HPDE6-E6E7 (cell line): Measurements from ENCODE around the gene UCP3.

Source experiments
- DNase-seq: peaks from one replicate; pipeline ENCODE4 v3.0.0; 2011; ENCODE audit warnings: missing footprints; ENCODE audit errors: extremely low spot score

UCP3 gene, protein sequence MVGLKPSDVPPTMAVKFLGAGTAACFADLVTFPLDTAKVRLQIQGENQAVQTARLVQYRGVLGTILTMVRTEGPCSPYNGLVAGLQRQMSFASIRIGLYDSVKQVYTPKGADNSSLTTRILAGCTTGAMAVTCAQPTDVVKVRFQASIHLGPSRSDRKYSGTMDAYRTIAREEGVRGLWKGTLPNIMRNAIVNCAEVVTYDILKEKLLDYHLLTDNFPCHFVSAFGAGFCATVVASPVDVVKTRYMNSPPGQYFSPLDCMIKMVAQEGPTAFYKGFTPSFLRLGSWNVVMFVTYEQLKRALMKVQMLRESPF

DNA sequence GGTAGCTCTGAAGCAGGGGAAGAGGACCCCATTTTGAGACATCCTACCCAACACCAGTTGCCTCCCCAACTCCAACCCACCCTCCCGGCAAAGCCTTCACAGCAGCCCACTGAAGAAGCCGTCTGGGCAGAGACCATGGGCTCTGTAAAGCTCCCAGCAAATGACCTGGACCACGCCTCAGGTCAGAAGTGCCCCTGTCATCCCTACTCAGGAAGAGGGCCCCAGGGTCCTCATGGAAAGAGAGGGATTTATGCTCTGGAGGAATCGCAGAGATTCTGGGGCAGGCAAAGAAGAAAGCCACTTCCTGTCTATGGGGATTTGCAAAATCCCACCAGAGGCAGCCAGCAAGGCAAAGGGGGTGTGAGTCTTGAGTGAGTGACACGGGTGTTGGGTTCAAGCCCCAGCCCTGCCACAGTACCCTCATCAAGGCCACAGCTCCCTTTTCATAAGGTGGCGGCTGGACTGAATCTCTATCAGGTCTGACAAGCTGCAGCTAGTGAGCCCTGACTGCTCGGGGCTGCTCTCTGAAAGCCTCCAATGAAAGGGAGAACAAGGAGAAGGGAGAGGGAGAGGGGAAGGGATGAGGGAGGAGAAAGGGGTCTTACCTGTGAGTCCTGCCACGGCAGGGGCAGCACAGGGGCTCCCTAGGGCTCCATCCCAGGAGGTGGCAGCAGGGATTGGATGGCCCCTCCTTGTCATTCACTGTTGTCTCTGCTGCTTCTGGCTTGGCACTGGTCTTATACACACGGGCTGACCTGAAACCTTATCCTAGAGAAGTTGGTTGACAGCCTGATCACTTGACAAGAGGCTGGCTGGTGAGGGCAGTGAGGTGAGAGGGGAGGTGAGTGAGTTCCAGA, at the start of gene UCP3:
Gene UCP3 (minus strand): TSS at position 713 of the 857 bp plus-strand sequence. CDS start 2,043 bp downstream, outside the sequence.
- no peak for DNase-seq

DNA sequence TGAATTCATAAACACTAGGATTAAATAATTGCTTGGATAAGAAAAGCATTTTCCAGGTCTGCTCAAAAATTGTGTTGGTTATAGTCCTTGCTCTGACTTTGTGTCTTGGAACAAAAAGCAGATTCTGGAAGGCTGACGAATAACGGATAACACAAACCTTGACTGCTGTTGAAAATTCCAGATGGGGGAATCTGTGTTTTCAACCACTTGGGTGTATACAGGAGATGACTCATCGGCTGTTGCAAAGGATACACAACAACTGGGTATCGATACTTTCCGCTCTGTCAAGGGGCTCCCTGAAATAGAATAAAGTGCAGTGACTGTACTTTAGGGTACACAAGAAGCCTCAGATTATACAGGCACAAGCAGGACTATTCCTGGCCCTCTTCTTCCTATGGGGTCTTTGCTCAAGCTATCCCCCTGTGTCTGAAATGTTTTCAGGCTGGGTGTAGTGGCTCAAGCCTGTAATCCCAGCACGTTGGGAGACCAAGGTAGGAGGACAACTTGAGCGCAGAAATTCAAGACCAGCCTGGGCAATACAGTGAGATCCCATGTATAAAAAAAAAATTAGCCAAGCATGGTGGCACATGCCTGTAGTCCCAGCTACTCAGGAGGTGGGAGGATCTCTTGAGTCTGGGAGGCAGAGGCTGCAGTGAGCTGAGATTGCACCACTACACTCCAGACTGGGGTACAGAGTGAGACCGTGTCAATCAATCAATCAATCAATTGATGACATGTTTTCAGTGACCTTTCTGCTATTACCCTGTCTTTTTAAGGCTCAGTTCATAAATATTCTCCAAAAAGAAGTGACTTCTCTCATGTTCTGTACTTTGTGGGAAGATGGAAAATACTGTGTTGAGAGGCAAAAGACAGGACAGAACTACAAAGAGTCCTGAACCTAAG, 48.6 kb upstream of the UCP3 start:
- no peak for DNase-seq

DNA sequence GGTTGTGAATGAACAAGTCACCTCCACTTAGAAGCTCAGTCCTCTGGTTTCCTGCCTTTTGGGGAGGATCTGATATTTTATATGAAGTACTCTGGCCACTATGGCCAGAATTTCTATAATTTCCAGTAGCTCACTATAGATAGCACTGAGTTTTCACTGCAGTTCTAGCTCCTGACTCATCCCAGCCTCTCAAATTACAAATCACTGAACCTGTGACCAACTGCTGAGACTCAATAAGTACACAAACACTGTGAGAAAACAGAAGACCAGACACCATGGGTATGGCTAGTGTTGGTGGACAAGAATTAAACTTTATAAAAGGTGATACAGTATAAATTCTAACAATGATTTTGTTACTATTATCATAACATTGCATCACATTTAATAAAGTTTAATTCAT, 47.1 kb upstream of the UCP3 start:
- DNase-seq = peak; percentile 42

DNA sequence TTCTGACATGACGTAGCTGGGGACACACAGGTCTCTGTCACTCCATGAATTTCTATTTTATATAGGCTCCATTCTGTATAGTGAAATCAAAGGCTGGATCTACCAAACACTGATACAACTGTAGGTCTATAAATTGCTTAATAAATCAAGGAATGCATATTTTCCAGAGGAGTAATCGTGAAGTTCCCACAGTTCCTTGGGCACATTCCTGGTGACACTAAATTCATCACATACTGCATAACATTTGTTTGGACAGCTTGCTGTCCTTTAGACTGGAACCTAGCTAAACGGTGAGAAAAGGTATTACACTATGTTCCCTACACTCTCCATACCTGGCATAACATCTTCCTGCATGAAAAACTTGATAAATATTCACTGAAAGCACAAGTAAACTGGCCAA, 41.6 kb upstream of the UCP3 start:
- DNase-seq = no peak

DNA sequence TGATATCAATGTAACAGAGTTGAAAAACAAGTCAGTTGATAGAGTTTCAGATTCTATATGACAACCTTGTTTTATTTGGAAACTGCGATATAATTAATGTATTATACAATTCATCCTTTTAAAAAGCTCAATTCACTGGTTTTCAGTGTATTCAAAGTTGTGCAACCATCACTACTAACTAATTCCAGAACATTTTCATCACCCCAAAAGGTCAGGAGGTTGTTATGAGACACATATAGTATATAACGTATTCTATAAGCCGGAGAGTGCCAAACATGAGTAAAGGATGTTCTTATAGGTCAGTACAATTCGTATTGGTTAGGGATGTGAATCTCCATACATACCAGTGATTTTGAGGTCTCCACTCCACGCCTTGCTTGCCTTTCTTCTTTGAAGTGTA, 40.1 kb upstream of the UCP3 start:
- DNase-seq = no peak

DNA sequence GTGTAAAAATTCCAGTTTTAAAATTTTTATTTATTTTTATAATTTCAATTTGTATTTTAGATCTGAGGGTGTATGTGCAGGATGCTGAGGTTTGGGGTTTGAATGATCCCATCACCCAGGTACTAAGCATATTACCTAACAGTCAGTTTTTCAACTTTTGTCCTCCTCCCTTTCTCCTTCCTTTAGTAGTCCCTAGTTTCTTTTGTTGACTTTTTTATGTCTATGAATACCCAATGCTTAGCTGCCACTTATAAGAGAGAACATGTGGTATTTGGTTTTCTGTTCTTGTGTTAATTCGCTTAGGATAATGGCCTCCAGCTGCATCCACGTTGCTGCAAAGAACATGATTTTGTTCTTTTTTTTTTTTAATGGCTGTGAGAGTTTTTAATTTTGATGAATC, 35.7 kb upstream of the UCP3 start:
- no peak for DNase-seq

DNA sequence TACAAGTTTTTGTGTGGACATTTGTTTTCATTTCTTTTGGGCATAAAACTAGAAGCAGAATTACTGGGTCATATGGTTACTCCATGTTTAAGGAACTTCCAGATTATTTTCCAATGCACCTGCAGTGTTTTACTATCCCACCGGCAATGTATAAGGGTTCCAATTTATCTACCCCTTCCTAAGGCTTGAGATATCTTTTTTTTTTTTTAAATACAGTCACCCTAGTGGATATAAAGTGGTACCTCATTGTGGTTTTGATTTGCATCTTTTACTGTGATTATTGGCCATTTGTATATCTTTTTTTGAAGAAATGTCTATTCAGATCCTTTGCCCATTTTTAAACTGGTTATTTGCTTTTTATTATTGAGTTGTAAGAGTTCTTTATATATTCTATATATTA, 34.6 kb upstream of the UCP3 start:
- DNase-seq = no peak

DNA sequence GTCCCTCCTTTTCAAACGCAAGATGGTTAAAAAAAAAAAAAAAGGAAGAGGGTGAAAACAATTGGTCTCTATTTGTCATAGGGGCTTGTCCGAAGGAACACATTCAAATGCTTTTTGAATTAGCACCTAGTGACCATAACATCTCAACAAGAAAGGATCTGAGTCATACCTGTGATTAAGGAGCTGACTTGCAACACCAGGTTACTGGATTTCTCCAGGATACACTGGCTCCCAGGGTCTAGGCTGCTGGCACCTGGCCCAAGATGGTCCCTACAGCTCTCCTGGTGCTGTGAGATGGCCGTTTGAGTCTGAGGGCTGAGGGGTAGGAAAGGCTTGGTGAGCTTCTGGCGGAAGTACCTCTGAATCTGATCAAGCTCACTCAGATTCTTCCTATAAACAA, 28.4 kb upstream of the UCP3 start:
- DNase-seq = peak; percentile 72

DNA sequence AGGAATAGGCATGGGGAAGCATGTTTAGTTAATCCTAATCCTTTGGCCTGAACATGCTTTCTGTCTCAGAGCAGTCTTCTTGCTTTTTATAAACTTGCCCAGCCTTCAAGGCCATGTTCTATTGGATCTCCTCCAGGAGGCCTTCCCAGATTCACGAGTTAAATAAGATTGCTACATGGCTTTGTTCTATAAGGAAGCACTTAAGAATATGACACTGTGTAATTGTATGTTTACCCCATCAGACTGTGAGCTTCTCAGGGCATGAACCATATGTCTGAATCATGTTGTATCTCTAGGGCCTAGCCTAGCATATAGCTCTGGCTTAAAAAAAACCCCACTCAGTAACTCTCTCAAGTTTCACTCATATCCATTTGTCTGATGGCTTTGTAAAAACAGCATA, 26.4 kb upstream of the UCP3 start:
- peak; percentile 7 for DNase-seq

DNA sequence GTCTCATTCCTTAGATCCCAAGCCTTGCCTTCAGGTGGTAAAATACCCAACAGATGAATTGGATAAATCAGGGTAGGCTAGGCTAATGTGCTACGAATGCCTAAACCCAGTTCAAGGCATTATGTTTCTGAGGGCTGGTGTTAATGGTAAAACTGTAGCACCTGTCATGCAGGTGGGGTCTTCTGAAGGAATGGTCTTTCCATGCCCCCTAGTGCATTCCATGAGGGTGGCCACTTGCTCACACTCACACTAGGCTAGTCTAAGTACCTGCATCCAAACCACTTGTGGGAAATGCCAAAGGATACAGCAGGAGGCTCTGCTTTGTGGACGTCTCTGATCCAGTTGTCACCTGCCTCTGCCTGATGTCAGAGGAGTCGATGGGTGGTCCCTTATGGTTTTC, 24.2 kb upstream of the UCP3 start:
- DNase-seq = no peak

DNA sequence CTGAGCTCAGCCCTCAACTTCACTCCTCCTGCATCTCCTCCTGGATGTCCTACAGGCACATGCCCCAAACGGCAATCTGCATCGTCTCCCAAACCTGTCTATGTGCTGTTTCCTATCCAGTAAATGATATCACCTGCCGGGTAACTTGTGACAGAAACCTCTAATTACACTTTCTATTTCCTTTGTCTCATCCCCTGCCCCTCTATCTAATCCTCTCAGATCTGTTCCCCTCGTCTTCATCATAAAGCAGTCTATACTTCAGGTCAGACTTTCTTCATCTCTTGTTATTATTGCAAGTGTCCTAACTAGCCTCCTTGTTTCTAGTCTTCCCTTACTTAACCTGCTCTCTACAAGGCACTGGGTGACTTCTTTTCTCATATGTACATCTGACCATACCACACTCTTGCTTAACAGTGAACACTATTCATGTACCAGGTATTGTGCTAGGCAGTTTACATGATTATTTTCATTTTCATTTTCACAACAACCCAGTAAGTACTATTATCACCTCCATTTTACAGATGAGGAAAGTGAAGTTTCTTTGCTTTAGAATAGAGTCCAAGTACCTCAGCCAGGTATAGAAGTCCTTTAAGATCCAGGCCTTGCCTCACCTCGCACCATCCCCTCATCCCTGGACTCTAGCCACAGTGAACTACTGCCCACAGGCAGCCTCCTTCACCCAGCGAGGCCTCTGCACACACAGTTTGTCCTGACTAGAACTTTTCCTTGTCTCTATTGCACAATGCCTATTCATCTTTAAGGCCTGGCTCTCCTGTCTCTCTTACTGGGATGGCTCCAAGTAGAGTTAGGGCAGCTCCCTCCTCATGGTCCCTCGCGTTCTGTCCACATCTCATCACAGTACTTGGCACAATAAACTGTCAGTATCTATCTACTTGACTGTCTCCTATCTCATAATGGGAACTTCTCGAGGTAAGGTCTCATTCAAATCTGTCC, 22.1 kb upstream of the UCP3 start:
- DNase-seq = no peak

DNA sequence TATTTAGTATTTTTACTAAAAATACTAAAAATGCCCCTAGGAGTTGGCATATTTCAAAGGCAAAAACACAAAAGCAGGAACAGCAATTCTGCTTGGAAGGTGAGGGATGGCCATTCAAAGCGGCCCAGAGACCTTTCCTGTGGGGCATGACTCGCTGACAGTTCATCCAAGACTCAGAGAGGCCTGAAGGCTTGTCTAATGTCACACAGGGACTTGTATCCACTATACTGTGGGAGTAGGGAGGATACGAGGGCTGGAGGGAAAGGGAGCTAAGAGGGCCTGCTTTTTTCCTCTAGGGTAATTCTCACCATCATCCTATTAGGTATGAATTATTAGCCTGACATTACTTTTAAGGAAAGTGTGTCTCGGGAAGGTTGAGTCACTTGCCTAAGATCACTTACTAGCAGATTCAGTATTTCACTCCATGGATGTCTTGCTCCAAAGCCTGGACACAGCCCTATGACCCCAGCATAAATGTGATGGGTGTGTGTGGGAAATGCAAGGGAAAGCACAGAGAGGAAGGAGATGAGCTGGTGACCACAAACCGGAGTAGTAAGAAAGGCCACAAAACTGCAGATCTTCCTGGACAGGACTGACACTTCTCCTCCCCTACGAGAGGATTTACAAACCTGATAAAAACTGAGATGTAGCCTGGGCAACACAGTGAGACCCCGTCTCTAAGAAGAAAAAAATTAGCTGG, 16.7 kb upstream of the UCP3 start:
- peak; percentile 25 for DNase-seq

DNA sequence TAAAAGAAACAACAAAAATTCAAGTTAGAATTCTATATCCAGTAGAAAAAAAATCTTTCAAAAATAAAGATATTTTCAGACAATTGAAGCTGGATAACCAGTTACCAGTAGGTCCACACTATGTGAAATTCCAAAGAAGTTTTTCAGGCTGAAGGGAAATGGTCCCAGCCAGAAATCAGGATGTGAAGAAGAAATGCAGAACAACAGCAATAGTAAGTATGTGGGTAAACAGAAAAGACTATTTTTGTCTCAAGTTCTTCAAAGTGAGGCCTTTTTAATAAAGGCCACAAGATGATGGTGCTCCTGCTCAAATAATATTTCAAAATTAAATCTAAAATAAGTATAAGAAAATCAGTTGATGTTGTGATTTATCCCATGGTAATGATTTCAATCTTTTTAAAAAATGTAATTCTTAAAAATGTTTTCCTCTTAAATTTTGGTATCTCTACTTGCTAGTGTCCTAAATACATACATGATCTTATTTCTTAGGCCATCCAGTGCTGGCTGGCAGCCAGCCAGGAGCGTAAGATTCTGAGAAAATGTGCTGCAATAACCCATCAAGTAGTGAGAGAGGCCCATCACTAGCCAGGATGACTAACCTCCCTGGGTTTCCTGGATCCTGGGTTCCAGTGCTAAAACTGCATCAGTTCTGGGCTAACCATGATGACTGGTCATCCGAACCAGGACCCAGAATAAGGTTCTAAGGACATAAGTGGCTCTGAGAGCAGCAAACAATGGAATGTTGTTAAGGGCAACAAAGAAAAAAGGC, 15.6 kb upstream of the UCP3 start:
- no peak for DNase-seq

DNA sequence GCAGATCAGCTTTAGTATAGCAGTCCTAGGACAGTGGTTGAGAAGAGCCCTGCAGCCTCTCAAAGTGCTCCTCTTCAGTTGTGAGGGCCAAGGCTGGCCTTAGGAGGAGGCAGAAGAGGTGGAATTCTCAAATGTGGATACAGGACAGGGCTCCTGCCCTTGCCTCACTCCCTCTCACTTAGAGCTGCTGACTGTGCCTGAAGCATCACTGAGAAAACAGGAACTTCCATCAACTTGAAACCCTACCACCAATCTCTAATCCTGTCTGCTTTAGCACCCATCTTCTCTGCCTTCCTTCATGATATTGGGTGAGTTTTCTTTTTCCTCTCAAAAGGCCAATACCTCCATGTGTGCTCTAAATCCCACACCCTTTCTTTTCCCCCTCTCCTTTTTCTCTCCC, 14.4 kb upstream of the UCP3 start:
- no peak for DNase-seq

DNA sequence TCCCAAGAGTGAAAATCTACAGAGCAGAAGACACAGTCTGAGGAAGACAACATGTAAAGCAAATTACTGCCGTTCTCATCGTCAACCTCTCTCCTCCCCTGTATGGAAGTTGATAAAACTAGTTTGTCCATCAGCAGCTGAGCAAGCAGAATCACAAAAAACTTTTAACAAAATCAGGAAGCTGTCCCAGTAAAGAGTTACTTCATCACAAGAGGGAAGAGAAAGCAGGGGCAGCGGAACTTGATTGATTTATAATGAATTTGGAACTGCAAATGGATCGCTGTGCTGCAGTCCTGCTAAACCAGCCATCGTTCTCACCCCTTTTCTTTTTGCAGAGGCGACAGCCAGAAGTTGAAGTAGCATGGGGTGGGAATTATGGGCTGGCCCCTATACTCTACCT, 13.7 kb upstream of the UCP3 start:
- DNase-seq = no peak

DNA sequence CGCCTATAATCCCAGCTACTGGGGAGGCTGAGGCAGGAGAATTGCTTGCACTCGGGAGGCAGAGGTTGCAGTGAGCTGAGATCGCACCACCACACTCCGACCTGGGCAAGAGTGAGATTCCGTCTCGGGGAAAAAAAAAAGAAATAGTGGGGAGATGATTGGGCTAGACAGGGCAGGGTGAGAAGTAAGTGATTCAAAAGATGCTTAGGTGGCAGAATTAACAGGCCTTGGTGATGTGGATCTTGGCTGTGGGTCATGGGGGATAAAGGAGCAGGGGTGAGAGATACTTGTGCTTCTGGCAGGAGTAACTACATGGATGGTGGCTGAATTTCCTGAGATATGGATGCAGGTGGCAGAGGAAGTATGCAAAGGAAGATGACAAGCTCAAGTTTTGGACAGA, 13.1 kb upstream of the UCP3 start:
- DNase-seq = no peak

DNA sequence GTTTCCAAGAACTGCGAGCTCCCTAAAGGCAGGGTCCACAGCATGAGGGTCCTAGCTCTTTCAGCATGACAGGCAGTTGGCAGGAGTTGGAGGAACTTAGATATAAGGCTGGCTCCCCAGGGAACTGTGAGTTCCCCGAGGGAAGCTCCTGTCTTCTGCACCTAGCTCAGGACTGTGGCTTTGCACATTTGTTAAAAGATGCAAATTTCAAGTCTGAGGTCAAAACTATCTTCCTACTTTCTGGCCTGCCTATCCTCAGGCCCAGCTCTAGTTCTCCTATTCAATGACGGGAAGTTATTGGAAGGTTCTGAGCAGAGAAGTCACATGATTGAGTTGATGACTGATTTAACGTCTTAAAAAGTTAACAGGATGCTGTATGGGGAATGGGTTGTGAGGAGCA, 11.7 kb upstream of the UCP3 start:
- DNase-seq = no peak

DNA sequence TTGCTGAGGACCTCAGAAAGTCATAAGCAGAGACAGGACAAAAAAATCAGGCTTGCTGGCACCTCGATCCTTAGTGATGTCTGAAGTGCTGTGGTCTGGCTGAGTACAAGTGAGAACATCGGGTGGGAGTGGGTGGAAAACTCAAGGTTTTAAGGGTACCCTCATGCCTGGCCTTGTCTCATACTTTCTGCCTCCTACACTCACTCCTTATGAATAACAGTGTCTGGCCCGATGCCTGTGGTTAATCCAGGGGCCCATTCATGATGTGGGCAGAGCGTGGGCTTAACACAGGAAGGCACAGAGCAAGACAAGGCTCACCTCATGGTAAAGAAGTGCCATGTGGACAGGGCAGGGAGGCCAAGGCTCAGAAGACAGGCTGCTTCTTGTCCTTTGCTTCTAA, 11.0 kb upstream of the UCP3 start:
- no peak for DNase-seq

DNA sequence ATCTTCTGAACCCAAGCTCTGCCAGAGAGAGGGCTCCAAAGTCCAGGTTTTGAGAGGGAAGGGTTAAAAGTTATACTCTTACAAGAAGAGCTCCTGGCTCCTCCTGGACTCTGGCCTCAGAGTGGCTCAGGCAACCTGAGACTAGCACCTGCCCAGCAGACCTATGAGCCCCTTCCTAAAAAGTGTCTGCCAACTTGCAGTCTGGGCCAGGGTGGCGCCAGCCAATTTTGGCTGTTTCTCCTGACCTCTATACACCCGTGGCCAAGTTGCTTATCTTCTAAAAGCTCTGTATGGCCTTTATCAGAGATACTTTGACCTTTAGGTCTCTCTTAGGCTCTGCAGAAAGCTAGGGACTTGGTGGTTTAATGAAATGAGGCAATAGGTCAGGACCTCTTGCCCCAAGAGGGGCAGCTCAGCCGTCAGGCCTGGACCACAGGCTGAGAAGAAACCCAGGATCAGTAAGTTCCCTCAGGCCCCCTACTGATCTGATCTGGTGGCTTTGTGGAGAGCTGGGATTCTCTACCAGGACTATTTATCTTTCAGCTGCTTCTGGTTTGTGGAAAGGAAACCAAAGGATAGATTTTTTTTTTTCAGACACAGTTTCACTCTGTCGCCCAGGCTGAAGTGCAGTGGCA, 10.3 kb upstream of the UCP3 start:
- DNase-seq = no peak
